ENCODE measurements around the gene COBL.

The COBL gene

GRCh38 chr7:51053160-51053925, 263.3 kb downstream of the COBL start:
- DNase-seq (ENCODE audit: low read depth in 2 of 2), result no peak

GRCh38 chr7:51046482-51046881, 270.1 kb downstream of the COBL start:
- no peak for DNase-seq (ENCODE audit: low read depth in 2 of 2)

DNA sequence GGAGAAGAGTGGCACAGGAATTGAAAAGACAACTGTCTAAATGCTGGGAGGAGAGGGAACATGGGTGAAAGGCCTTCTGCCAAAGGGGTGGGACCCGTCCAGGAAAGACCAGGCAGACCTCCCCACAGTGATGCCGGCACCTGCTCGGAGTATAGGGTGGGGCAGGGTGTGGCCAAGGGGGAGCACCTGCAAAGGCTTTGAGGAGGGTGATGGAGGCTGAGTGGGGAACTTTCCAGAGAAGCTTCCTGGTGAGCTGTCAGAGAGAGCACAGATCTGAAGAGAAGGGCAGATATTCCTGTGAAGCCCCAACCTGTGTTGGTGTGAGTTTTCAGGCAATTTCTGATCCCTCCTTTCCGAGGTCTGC, 270.5 kb downstream of the COBL start:
- no peak for DNase-seq (ENCODE audit: low read depth in 2 of 2)

DNA sequence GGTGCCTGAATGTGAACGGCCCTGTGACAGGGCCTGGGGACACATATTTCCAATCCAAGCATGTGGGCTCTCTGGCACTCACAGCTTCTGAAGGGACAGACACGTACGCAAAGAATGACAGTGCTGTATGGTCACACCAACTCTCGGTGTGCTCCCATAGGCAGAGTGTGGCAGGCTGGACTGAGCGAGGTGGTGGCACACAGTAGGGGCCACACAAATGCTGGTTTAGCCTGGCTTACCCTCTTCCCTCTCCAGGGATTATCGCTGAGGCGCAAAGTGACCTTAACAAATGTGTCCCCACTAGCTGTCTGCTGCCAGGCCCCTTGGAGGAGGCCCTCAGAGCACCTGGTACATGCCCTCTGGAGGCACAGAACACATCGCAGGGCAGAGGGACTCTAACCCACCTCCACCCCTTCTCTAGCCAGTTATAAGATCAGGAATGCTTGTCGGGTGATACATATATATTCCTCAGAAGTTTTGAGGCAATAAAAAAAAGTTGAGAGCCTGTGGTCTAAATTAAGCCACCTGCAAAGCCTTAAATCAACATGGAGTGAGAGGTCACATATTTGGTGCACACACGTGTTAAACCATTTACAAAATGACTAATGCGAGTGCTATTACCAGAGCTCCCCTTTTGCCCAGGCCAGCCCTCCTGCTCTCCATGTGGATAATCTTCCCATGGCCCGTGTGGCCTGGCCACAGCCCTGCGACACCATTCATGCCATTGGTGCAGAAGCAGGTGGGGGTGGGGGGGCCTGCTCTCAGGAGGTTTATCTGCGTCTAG, 271.1 kb downstream of the COBL start:
- no peak for DNase-seq (ENCODE audit: low read depth in 2 of 2)

DNA sequence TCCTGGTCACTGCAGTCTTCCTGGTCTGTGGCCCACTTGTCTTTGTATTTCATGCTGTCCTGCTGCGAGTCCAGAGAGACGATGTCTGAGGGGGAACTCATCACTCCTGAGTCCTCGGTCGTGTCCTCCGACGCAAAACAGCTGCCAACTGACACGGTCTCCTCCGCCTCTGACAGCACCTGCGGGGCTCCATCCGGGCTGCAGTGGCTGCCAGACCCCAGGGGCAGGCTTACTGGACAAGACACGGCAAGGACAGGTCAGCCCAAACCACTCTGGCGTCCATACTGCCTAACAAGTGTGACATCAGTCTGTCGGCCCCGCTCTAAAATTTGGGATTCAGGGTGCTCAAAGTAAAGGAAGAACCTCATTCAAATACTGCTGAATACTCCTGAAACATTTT, 273.1 kb downstream of the COBL start:
- DNase-seq (ENCODE audit: low read depth in 2 of 2), result no peak

- DNase-seq (ENCODE audit: low read depth in 2 of 2), result no peak
These were observed 275.8 kb downstream of the COBL start for GRCh38 chr7:51040787-51041186.

GRCh38 chr7:51038573-51038972, 278.0 kb downstream of the COBL start:
- no peak for DNase-seq (ENCODE audit: low read depth in 2 of 2)

DNA sequence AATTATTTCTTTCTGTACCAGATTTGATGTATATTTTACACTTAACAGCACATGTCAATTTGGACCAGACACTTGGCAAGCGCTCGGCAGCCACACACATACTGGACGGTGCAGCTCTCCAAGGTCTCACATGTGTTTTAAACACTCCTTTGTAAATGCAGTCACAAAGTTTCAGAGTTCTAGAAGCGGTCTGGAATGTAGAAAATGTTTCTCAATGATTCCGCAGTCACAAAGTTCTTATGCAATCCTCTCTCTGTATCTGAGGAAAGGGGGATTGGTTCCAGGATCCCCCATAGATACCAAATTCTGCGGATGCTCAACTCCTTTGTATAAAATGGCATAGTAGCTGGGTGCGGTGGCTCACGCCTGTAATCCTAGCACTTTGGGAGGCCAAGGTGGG, 280.9 kb downstream of the COBL start:
- no peak for DNase-seq (ENCODE audit: low read depth in 2 of 2)

- DNase-seq (ENCODE audit: low read depth in 2 of 2), result no peak
These were observed 281.9 kb downstream of the COBL start for GRCh38 chr7:51034521-51035264.

DNA sequence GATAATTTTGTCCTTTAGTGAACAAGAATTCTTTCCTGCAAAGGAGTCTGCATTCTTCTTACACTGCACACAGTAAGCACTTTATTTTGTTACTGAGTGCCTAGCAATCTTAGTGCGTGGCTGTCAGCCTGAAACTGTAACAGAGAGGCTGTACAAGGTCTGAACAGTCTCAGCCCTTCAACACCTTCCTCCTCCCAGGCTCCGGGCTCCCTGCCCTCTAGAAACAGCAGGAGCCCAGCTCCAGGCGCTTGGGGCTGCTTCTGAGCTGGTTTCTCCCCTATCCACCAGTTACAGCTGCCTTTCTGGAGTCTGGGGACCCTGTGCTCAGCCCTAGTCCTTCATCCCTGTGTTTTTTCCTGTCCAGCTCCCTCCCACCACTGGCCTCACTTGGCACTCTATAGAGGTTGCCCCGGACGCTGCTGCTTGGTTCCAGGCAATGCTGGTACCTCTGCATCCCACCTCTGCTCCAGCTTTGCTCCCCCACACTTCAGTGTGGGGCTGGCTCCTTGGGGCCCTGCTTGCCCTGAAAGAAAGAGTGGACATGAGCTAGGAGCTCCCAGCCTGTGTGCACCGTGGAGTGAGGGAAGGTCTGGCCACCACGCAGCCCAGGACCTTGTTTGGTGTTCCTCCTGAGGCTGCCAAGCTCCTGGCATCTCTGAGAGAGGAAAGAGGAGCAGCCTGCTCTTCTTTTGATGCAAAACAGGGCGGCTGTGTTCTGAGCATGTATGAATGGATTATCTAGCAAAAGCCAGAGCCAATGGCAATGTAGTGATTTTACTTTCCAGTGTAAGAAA, 282.7 kb downstream of the COBL start:
- no peak for DNase-seq (ENCODE audit: low read depth in 2 of 2)

GRCh38 chr7:51031791-51032515, 284.7 kb downstream of the COBL start:
- DNase-seq (ENCODE audit: low read depth in 2 of 2), result no peak

DNA sequence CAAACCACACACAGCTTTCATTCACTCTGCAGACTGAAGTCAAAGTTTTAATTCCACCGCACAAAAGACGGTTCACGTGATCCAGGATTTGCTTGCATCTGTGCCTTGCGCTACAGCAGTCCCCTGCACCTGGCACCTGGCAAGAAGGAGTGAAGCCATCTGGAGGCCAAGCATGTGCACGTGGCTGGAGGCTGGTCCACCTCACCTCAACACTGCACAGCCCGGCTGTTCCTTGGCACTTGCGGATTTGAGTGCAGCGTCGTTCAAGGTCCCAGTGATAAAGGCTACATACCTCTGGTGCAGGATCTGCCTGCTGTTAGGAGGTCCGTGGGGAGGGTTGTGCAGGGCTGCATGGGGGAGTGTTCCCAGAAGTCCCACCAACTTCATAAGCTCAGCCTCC, 285.4 kb downstream of the COBL start:
- DNase-seq (ENCODE audit: low read depth in 2 of 2), result no peak

DNA sequence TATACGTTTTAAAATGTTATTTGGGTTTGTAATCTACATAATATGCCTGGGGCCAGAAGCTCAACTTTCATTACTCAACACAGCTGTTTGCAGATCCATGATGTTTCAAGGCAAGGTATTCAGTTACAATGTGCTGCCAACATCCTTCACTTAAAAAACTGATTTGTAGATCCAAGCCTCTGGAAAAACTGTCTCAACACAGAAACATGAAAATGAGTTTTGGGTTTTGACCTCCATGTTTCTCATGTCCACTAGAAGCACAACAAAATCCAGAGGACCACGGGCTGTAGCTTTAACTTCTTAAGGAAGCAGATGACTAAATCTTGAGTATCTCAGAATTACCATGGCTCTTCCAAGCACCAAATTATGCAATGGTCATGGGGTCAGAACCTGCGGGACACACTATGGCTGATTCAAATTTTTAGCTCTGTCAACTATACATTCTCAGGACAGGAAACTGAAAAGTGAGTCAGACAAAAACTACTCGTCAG, 286.9 kb downstream of the COBL start:
- DNase-seq (ENCODE audit: low read depth in 2 of 2), result no peak

GRCh38 chr7:51029131-51029530, 287.5 kb downstream of the COBL start:
- no peak for DNase-seq (ENCODE audit: low read depth in 2 of 2)

DNA sequence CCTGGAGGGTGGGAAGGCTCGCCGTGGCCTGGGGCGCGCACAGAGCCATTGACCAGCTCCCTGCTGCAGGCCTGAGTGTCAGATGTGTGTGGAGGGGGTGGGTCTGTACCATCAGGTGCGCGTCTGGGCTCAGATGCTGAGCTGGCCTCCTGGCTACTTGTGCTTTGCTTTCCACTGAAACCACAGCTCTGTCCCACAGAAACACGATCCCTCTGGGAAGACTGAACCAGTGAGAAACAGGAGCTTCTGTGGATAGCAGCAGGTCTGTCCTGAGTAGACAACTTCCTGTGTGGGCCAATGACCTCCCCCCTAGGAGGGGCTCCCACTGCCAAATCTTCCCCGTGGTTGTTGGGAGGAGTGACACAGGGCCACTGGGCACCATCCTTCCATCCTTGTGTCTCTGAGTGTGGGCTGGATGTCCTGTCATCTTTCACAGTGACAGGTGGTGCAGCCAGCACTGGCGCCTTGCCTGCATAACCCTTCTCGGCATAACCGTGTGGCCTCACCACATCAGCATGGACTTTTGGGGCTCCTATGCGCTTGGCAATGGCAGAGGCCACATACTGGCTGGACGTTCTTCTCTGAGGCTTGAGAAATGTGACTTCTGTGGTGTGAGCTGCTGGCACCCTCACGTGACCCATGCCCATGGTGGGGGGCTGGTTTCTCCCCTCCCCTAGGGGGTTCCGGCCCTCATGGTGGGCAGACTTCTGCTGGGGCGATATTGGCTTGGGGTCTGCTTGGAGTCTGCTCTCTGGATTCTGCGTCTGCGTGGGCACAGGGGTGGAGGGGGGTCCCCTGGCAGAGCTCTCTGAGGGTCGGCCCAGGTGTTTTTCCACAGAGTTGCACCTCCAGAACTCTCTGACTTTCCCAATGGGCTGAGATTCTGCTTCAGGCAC, 288.4 kb downstream of the COBL start:
- no peak for DNase-seq (ENCODE audit: low read depth in 2 of 2)

DNA sequence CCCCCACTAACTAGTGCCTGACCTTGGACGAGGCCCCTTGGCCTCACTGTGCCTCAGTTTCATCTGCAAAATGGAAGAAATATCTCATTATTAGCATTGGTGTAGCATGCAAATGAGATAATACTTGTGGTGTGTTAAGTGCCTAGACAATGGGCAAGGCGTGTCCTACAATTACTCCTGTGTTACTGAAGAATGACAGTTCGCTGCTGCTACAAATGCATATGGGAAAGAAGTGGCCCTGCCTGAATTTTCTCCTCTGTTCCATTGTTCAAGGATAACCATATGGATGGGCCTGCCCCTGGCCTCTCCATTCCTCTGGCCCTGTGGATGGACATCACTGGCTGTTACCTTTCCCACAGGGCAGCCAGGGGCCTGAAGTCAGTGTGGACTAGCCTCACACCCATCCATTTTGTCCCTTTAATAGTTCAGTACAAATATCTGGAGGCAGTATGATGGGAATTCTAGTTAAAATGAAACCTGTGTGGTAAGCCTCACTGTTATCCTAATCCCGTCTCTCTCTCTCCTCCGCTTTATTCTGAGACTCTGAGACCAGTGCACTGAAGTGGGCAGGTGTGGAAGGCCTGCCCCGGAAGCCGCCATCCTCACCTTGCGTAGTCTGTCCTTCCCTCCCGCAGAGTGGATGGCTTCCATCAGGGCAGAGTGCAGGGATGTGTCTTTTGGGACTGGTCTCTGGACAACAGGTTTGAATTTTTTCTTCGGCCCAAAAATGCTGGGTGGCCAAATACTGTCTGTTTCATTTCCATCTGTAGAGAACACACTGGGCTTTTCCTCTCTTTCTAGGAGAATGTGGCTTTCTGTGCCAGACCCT, 289.3 kb downstream of the COBL start:
- DNase-seq (ENCODE audit: low read depth in 2 of 2), result no peak

DNA sequence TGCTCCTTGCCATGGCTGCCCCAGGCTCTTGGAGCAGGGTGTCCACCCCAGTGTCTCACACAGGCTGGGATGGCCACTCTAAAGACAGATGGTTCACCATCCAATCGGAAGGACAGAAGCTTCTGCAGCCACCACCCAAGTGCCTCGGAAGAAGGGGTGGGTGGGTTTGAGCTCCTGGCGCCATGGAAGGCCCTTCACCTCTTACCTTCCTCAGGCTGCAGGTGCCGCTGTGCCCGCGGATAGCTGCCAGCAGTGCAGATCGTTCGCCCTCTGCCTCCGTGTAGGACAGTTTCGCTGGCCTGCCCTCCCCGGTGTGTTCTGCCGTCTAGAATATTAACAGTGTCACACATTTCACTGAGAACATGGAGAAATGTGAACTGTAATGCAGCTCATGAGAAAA, 290.3 kb downstream of the COBL start:
- DNase-seq (ENCODE audit: low read depth in 2 of 2), result no peak

DNA sequence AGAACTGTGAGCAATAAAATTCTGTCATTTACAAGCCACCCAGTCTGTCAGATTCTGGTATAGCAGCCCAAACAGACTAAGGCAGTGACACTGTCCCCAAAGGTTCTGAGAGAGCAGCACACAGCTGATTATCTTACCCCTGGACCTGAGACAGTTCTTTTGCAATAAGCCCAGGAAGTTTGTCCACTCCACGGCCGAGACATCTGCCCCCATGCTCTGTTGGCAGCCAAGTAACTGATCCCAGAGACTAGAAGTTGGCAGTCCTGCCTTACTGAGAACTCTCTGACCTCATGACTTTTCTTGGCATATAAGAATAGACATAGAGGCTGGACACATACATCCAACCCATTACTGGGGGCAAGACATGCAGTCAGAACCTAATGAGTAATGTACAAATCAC, 290.9 kb downstream of the COBL start:
- DNase-seq (ENCODE audit: low read depth in 2 of 2), result no peak

GRCh38 chr7:51024867-51025266, 291.7 kb downstream of the COBL start:
- no peak for DNase-seq (ENCODE audit: low read depth in 2 of 2)
